H1 (cell line): ENCODE data around the gene LRBA. TPM values are rescaled to one million over a fixed set of nuclear protein-coding genes. Genes with fewer than 3 reads are reported as not detected.

Experiments
- KDM1A ChIP-seq: fragments of 200-600, 300-600 bp; sonication (generic); IDR thresholded peaks from 2 replicates; pipeline ENCODE4 v1.7.1; 2016; ENCODE audit warnings: mild to moderate bottlenecking, low read length, borderline replicate concordance
- MAFK ChIP-seq: IDR thresholded peaks from 2 replicates; pipeline ENCODE4 v1.6.1; 2012; ENCODE audit warnings: low read depth, mild to moderate bottlenecking, improper control_type of control experiment, low read length
- POLR2A ChIP-seq, 2 experiments: IDR thresholded peaks; 1 replicate in 1 of 2; 2 replicates in 1 of 2; pipeline ENCODE4 v1.6.1; 2011; ENCODE audit warnings: low read depth in 2 of 2, low read length in 2 of 2, mild to moderate bottlenecking in 2 of 2; ENCODE audit errors: control extremely low read depth in 1 of 2
- POU5F1 ChIP-seq: IDR thresholded peaks from 2 replicates; pipeline ENCODE4 v1.6.1; 2011; ENCODE audit warnings: low read depth, mild to moderate bottlenecking, low read length, moderate library complexity
- SIX5 ChIP-seq: IDR thresholded peaks from 2 replicates; pipeline ENCODE4 v1.6.1; 2011; ENCODE audit warnings: mild to moderate bottlenecking, low read depth, low read length
- polyA plus RNA-seq, 7 experiments: library from polyadenylated mRNA; depleted of rRNA in 3 of 7; stranded (reverse) in 5 of 7; unstranded in 2 of 7; fragments of >200 nt in 5 of 7; fragments of 200-250 nt in 2 of 7; gene quantifications; 1 replicate in 5 of 7; 2 replicates in 1 of 7; 4 replicates in 1 of 7; pipeline versions ENCODE4 v1.2.1 to v1.2.3, GENCODE V29; 2011 to 2013; ENCODE audit warnings: missing spikeins in 2 of 7, mixed read lengths in 2 of 7
- total RNA-seq: library from RNA; stranded (reverse); fragmentation: NEBNext Ultra II Directional; extraction: Animal tissue kit (Norgen Biotek cat#: 25700); gene quantifications from 2 replicates; pipeline ENCODE4 v1.2.1, GENCODE V29; 2021

Gene LRBA
- total and polyA plus RNA-seq, 2 of the 8 experiments (the other 6 are each of a cell fraction or from before 2014, with no cell fraction given): 54.6 to 83.2 TPM

DNA sequence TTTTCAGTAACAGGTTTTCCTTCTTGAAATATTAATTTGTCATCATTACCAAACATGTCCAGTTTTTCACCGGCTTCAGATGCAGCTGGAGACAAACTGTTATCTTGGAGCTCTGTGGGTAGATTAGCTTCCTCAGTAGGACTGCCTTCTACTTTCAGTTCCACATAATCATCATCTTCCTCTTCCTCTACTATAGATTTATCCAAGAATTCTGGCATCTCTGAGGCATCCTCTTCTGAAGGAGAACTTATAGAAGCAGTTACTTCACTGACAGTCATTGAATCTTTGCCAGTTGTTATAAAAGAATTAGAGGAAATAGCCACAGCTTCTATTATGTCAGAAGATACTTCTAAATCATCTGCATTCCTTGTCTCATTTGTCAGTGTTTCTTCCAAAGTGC, 162.9 kb downstream of the LRBA start (continued):
- TF ChIP-seq POLR2A (IDR thresholded peaks at IDR 0.05; ENCODE audit: control extremely low read depth in 1 of 2, low read depth in 2 of 2, low read length in 2 of 2) (no peak), KDM1A (no peak), POU5F1 (no peak), SIX5 (no peak), MAFK (no peak)
